ENCODE data around the gene CEP55.

DNA sequence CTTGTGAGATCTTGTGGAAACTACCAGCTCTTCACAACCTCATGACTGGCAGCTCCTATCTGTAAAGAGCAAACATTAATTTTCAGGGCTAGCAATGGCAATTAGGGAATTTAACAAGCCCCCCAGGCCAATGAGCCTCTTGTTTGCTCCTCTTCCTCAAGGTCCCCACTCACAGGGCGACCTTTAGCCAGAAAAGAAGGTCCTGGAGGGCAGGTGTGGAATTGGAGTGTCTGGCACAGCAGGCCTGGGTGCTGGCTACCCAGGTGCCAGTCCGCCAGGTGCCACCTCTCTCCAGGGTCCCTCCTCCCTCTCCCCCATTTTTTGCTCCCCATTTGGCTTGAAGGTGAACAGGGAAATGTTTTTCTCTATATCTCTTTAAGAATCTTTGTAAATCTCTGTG is 1.9 kb upstream of the CEP55 start:
- TF ChIP-seq, protein P1, sequence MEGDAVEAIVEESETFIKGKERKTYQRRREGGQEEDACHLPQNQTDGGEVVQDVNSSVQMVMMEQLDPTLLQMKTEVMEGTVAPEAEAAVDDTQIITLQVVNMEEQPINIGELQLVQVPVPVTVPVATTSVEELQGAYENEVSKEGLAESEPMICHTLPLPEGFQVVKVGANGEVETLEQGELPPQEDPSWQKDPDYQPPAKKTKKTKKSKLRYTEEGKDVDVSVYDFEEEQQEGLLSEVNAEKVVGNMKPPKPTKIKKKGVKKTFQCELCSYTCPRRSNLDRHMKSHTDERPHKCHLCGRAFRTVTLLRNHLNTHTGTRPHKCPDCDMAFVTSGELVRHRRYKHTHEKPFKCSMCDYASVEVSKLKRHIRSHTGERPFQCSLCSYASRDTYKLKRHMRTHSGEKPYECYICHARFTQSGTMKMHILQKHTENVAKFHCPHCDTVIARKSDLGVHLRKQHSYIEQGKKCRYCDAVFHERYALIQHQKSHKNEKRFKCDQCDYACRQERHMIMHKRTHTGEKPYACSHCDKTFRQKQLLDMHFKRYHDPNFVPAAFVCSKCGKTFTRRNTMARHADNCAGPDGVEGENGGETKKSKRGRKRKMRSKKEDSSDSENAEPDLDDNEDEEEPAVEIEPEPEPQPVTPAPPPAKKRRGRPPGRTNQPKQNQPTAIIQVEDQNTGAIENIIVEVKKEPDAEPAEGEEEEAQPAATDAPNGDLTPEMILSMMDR (IDR thresholded peaks at IDR 0.05; ENCODE audit: low read length) = no peak
- no peak for TF ChIP-seq EZH2phosphoT487 (IDR thresholded peaks at IDR 0.05; ENCODE audit: low read length)

Data from MM.1S (cell line).